HG03103 (cell line): ENCODE results near the gene YEATS2.
"Not testable (repeated sequence)": the region's sequence is repeated elsewhere in the genome, so short reads cannot be mapped to it uniquely, and the experiment has no call there.

Experiments used
- ATAC-seq: cut with Tn5 transposase; IDR thresholded peaks from one replicate; pipeline ENCODE4 v1.9.1; 2021; ENCODE audit warnings: low read depth; ENCODE audit not compliant: unreplicated experiment

The YEATS2 gene

DNA sequence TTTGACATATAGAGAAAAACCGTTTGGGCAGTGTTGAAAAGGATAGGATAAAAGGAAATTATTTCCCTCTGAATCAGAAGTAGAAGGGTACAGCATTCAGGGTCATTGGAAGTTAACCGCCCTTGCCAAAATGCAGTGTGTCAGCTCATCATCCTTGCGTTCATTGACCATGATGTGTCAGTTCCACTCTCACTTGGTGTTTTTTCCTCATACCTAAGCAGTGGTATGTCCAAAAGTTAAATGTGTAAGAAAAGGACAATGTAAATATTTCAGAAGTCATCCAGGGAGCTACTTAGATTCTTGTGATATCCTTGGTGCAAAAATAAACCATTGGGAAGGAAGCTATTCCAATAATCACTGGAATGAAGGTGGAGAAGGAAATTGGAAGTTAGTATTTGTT is 77.0 kb downstream of the YEATS2 start:
- no peak for ATAC-seq

DNA sequence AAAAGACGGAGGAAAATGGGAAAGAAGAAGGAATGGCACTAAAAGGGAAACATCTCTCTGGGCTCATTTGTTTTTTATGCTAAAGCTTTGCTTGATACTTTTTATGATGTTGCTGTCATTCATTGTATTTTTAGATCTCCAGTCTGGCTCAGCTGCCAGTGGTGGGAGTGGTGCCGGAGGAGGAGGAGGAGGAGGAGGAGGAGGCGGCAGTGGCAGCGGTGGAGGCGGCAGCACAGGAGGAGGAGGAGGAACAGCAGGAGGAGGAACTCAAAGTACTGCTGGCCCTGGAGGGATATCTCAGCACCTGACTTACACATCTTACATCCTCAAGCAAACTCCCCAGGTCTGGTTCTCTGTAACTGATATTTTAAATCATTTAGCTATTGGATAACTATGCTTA is 78.2 kb downstream of the YEATS2 start:
- ATAC-seq: no peak

DNA sequence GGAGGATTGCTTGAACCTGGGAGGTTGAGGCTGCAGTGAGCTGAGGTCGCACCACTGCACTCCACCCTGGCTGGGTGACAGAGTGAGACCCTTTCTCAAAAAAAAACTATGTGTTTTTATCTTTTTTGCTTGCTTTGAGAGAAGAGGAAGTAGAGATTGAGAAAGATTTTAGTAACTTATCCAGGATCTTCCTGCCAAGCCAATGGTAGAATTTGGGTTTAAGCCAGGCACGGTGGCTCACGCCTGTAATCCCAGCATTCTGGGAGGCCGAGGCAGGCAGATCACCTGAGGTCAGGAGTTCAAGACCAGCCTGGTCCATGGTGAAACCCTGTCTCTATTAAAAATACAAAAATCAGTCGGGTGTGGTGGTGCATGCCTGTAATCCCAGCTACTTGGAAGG is 78.9 kb downstream of the YEATS2 start:
- not testable (repeated sequence) for ATAC-seq

DNA sequence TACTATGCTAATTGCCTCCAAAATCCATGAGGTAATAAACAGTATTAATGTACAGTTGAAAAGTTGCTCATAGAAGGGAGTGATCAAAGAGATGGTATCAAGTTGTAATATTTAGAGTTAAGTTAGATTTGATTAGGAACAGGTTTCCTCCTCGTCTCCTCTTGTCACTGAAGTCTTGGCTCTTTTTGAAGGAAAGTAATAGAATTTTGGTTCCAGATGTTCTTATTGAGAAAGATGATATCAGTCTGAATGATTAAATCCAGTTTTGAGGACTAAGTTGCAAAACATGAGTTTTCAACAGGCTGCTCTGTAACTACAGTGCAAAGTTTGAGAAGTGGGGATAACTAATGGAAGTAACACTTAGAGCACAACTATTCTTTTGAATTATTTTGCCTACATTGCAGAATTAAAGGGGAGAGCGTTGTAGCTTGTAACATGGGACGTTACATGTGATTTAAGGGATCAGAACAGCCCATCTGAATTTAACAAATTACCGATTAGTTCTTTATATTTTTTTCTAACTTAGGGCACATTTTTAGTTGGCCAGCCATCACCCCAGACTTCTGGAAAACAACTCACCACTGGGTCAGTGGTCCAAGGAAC is 79.5 kb downstream of the YEATS2 start:
- no peak for ATAC-seq

DNA sequence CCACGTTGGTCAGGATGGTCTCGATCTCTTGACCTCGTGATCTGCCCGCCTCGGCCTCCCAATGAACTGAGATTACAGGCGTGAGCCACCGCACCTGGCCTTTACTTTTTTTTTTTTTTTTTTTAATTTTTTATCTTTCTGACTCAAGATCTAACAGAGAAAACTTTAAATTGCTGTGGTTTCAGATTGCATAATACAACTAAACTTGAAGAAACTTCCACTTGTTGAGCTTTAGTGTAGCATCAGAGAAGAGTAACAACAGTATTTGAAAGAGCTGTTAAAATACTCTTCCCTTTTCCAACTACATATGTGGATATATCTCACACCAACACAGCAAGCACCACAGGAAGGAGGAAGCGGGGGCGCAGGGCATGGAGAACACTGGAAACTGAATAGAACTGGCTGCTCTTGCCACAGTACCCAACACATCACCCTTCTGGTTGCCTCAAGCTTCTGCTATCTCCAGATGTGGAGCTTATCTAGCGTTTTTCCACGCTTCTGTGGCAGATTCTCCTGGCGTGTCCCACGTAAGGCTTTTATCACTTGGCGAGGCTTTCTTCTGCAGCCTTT is 82.4 kb downstream of the YEATS2 start:
- no peak for ATAC-seq

DNA sequence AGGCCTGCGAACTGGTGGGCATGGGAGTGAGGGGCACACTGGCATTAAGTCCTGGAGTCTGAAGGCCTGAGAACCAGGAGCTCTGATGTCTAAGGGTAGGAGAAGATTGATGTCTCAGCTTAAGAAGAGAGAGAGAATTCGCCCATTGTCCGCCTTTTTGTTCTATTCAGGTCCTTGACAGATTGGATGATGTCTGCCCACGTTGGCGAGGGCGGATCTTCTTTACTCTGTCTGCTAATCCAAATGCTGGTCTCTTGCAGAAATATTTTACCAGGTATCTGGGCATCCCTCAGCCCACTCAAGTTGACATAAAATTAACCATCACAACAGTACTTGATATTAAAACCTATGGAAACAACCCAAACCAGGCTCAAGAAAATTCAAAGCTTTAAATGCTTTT is 83.6 kb downstream of the YEATS2 start:
- ATAC-seq: no peak

DNA sequence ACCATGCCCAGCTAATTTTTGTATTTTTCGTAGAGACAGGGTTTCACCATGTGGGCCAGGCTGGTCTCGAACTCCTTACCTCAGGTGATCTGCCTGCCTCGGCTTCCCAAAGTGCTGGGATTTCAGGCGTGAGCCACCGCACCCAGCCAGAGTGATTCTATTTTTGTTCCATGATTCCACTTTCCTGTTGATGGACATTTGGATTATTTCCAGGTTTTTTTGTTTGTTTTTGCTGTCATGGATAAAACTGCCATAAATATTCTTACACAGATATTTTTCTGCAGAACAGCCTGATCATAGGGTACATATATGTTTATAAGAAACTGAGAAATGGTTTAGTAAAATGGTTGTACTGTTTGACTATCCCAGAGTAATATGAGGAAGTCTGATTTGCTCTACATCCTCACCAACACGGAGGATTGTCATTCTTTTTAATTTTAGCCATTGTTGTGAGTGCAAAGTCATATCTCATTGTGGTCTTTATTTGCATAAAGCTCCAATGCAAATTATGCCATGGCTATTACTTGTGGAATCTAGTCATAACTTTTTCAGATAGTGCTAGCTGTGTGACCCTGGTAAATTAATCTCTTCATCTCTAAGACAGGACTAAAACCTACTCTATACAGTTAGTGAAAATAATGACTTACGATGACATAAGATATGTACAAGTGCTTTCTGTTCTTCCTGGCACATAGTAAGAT is 85.1 kb downstream of the YEATS2 start:
- no peak for ATAC-seq

DNA sequence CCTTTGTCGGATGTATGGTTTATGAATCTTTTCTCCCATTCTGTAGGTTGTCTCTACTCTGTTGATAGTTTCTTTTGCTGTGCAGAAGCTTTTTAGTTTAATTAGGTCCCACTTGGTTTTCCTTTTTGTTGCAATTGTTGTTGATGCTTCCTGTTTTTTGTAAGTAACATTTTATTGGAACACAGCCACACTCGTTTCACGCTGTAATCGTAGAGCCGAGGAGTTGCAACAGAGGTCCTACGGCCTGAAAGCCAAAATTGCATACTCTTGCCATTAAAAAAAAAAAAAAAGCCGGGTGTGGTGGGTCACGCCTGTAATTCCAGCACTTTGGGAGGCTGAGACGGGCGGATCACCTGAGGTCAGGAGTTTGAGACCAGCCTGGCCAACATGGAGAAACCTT is 86.9 kb downstream of the YEATS2 start:
- ATAC-seq: not testable (repeated sequence)

DNA sequence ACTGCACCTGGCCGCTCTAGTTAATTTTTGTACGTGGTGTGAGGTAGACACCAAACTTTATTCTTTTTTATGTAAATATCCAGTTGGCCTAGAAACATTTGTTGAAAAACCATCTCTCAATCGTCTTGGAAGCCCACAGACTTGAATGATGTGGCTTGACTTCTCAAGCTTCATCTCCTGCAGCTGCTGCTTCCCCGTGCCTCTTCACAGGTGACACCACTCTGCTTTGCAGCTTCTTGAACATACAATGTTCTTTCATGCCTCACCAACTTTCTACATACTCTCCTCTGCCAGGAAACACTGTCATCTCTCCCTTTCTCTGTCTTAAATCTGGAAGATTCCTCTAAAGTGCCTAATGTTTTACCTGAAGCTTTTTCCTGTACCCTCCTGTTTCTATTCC is 92.2 kb downstream of the YEATS2 start:
- no peak for ATAC-seq

DNA sequence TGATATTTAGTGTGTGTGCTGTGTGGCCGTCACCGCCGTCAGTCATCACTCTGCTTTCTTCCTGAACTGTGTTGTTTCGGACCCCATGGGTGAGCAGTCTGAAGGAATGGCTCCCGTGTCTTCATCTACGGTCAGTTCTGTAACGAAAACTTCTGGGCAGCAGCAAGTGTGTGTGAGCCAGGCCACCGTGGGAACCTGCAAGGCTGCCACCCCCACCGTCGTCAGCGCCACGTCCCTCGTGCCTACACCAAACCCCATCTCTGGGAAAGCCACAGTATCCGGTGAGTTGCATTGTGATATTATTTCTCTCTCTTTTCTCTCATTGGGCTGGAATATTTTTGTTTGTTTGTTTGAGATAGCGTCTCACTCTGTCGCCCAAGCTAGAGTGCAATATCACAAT is 93.1 kb downstream of the YEATS2 start:
- no peak for ATAC-seq

DNA sequence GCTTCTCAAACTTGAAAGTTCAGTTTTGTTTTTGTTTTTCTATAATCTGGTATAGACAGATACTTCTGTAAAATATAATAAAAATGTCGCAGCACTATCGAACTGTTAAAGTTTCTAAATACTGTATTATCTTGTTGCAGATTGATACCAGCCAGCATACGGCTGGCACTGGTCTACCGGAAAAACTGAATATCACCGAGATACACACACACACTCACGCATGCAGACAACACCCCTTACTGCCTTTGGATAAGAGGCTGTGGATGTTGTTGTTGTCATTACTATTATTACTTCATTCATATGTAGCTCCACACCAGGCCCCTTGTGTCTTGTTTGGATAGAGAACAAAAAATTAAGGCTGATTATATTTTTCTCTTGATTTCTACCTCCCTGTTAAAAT is 95.4 kb downstream of the YEATS2 start:
- ATAC-seq: no peak

DNA sequence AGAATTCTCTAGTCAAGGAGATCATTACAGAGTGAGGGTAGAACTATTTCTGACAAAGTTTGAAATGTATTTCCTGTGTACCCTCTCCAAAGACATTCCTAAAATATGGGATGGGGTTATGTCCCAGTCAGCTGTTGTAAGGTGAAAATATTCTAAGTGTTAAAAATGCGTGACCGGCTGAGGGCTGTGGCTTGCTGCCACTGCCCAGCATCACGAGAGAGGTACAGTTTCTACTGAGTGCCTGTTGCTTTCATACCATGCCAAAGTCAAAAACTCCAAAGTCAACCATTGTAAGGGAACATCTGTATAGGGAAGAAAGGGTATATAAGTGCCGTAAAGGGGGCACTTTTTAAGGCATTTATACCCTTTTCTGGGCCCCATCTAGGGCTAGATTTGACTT is 96.9 kb downstream of the YEATS2 start:
- ATAC-seq: no peak

DNA sequence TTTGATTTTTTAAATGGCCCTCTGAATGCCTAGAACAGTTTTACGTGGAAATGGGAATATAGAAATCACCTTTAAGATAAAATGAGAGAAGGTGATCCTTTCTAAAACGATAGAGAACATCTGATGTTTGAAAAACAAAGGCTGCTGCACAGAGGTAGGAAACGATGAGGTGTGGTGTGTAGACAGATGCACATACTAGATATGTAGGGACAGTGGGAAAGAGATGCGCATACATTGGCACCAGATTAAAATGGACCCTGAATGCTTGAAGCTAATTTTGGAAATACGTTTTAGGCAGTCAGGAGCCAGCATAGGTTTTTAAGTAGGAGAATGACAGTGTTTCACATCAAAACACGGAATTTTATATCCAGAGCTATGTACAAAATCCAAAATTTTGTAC is 98.8 kb downstream of the YEATS2 start:
- no peak for ATAC-seq

DNA sequence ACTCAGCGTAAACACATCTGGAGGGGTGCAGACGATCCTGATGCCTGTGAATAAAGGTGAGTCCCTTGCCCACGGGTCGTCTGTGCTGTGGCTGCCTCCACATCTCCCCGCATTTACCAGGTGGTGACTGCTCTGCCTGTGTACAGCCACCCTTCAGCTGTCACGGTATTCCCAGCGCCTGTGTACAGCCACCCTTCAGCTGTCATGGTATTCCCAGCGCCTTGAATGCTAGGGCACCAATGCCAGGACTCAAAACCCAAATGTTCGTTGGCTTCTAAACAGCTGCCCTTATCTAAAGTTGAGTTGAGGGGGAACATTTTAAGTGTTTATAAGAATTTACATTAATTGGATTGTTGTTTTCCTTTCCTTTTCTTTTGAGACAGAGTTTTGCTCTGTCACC is 100.4 kb downstream of the YEATS2 start:
- ATAC-seq: no peak

DNA sequence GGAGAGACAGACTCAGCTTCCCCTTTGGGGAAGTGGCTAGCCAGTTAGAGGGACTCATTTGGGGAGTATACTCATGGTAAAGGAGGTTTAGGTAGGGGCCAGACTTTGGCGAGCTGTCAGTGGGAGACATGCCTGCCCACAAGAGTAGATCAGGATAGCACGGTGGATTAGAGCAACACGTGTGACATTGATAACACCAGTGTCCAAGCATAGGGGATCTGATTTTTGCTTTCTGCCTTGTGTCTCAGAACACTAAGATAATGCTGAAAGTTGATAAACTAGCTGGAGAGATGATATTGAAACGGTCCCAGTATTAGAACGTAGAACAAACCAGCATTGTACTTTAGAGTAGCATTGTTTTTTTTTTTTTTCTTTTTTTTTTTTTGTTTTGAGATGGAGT is 101.9 kb downstream of the YEATS2 start:
- ATAC-seq: no peak

DNA sequence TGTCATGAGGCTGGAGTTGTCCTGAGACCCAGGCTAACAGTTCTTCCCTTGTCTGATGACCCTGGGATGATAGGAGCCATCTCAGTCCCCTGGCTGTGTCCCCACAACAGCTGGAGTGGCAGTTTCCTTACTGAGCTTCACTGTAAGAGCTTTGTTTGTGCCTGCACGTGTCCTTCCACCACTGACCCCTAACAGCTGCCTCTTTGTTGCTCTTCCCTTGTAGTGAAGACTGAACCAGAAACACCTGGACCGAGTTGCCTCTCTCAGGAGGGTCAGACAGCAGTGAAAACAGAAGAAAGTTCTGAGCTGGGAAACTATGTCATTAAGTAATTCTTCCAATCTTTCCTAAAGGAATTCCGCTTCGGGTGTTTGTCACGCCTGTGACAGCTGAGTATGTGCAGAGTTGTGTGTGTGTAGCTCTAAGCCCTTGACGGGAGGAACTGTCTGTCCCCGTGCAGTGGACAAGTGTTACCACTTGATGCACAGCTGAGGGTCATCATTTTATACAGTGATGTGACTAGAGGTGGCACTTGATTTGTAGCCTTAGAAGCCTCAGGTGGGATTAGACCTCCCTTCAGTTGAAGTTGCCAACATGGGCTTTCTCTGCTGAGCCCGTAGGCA is 102.8 kb downstream of the YEATS2 start:
- no peak for ATAC-seq

DNA sequence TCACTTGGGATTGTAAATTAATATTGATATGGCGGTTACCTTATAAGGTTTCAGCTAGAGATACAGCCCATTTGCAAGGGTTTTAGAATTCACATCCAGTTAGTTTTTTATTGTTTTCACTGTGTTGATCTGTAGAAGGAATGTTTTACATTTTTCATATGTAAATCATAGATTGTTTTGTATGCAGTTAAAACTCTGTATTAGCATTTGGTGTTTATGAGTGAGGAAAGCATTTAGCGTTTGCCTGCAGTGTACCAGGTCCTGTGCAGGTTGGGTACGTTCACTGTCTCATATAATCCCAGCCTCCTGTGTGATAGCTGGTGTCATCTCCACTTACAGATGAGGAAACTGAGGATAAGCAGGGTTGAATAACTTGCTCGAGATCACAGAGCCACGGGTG is 104.0 kb downstream of the YEATS2 start:
- no peak for ATAC-seq

DNA sequence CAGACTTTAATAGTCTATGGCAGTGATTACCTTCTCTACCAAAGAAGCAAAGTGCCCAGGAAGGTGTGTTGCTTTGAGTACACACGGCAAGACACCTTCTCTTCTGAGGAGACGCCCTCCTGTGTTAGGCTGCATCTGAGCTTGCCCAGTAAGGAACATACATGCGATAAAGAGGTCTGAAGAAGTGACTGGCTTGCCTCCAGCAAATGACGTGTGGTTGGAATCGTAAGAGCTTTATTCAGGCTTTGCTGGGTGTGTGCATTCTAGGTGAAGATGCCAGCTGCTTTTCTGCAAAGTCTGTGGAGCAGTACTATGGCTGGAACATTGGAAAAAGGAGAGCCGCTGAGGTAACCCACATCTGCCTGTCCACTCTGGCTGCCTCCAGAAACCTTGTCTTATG is 105.4 kb downstream of the YEATS2 start:
- no peak for ATAC-seq

DNA sequence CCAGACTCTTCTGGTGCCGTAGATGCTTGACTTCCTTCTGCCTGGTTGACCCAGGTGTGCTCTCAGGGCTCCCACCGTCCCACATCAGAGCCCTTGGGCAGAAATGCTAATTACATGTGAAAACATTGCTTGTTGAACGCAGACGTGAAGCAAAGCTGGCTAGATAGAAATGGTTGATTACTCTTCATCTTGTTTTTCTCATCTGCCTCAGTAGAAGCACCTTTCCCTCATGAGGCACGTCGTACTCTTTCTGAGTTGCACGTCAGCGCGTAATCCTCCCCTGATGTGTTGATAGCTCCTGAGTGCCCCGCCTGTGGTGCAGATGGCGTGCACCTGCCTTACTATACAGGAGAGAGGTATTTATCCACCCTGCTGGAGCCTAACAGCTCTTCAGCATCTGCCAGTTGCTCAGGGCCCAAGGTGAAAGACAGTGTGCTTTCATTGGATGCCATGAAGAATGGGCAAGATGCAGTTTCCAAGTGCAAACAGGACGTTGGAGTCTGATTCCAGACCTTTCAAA is 109.7 kb downstream of the YEATS2 start:
- ATAC-seq: no peak

DNA sequence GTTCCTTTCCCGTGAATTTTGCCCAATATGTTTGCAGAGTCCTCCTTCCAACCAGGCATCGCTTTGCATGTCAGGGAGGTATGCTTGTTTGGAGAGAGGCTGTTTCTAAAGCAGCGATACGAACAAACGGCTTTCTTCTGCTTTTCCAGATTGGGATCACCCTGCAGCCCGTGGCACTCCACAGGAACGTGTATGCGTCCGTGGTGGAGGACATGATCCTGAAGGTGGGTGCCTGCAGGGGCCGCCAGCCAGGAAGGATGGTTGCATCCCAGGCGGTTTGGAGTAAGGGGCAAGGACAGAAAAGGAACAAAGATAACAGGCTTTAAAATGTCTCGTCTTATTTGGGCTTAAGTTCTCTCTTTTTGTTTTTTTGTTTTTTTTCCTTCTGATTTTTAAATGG is 110.3 kb downstream of the YEATS2 start:
- no peak for ATAC-seq

DNA sequence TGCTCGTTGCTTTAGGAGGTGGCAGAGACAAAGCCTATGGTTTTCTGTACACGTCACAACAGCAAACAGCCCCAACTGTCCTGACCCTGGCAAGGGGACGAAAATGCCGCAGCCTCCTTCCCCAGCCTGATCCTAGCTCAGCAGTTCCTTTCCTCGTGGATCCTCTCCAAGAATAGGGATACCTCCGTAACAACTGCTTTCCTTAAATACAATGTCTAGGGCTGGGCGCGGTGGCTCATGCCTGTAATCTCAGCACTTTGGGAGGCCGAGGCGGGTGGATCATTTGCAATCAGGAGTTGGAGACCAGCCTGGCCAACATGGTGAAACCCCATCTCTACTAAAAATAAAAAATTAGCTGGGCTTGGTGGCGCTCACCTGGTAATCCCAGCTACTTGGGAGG is 110.8 kb downstream of the YEATS2 start:
- no peak for ATAC-seq

DNA sequence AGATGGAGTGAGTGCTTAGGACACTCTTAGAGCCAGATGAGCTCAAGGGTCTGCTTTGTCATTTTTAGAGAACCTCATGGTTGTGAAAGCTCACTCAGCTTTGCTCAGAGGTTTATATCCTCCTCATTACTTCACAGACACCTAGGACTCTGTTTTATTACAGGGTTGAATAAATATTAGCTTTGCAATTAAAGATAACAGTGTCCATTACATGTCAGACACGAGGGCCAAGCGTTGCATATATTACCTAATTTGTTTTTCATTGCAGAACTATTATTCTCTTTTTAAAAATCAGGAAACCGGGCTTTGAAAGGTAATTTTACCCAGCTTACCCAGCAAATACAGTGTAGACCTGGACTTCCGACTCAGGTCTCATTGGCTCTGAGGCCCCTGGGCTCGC is 111.7 kb downstream of the YEATS2 start:
- ATAC-seq: no peak
